Neuron (in vitro differentiated cells): ENCODE results near the gene NELL2.
"Not testable (repeated sequence)": the region's sequence is repeated elsewhere in the genome, so short reads cannot be mapped to it uniquely, and the experiment has no call there.

ENCODE experiments used
- H2AFZ ChIP-seq: one replicate; pipeline ENCODE4 v1.6.1; 2013; ENCODE audit warnings: low read depth, mild to moderate bottlenecking, inconsistent platforms, low read length, moderate library complexity
- H3K27me3 ChIP-seq: one replicate; pipeline ENCODE4 v1.6.1; 2013; ENCODE audit warnings: low read length; ENCODE audit not compliant: insufficient read depth
- H3K36me3 ChIP-seq: one replicate; pipeline ENCODE4 v1.6.1; 2013; ENCODE audit warnings: low read length; ENCODE audit not compliant: insufficient read depth
- H3K4me1 ChIP-seq: one replicate; pipeline ENCODE4 v1.6.1; 2013; ENCODE audit warnings: low read length; ENCODE audit not compliant: insufficient read depth
- H3K4me3 ChIP-seq: 2 replicates; pipeline ENCODE4 v1.5.1; 2013; ENCODE audit warnings: mild to moderate bottlenecking, low read length, moderate library complexity
- H3K9me3 ChIP-seq: one replicate; pipeline ENCODE4 v1.6.1; 2013; ENCODE audit warnings: low read length

Gene NELL2

GRCh38 chr12:44749566-44749965 lies 126.5 kb downstream of the NELL2 start:
- Histone ChIP-seq H3K27me3 (no peaks in the 10 kb centered on the region), H3K4me3 (no peak overlapping the region), H2AFZ (no peak overlapping the region), H3K9me3 (peaks cover 6% of the 10 kb centered on the region), H3K36me3 (peaks cover 6% of the 10 kb centered on the region), H3K4me1 (peaks cover 15% of the 10 kb centered on the region)

- no peaks in the 10 kb centered on the region for H3K27me3 ChIP-seq
- H3K4me3 ChIP-seq, result no peak overlapping the region
Measured at GRCh38 chr12:44748950-44749468, 127.1 kb downstream of the NELL2 start.

GRCh38 chr12:44741292-44741980 lies 134.7 kb downstream of the NELL2 start:
- H3K9me3 ChIP-seq, H2AFZ ChIP-seq: not testable (repeated sequence)

More at GRCh38 chr12:44748950-44749468, 127.1 kb downstream of the NELL2 start:
- peaks cover 6% of the 10 kb centered on the region for H3K9me3 ChIP-seq
- no peak overlapping the region for H2AFZ ChIP-seq
- peaks cover 6% of the 10 kb centered on the region for H3K36me3 ChIP-seq
- H3K4me1 ChIP-seq, result peaks cover 15% of the 10 kb centered on the region

GRCh38 chr12:44738051-44738450 lies 138.1 kb downstream of the NELL2 start:
- peaks cover 31% of the 10 kb centered on the region for H3K36me3 ChIP-seq
- H3K27me3 ChIP-seq, result no peaks in the 10 kb centered on the region
- no peaks in the 10 kb centered on the region for H3K4me1 ChIP-seq

More at GRCh38 chr12:44741292-44741980, 134.7 kb downstream of the NELL2 start:
- H3K27me3 ChIP-seq, H3K4me1 ChIP-seq, H3K4me3 ChIP-seq: not testable (repeated sequence)
- peaks cover 22% of the 10 kb centered on the region for H3K36me3 ChIP-seq

GRCh38 chr12:44728566-44728965 lies 147.5 kb downstream of the NELL2 start:
- Histone ChIP-seq H2AFZ (no peak overlapping the region), H3K4me1 (no peaks in the 10 kb centered on the region), H3K4me3 (no peak overlapping the region), H3K27me3 (no peaks in the 10 kb centered on the region), H3K36me3 (peaks cover 5% of the 10 kb centered on the region), H3K9me3 (peaks cover 19% of the 10 kb centered on the region)

More at GRCh38 chr12:44738051-44738450, 138.1 kb downstream of the NELL2 start:
- H2AFZ ChIP-seq, result no peak overlapping the region
- peaks cover 3% of the 10 kb centered on the region for H3K9me3 ChIP-seq
- no peak overlapping the region for H3K4me3 ChIP-seq

- H2AFZ ChIP-seq, result no peak overlapping the region
- H3K4me3 ChIP-seq, result no peak overlapping the region
- H3K27me3 ChIP-seq, result no peaks in the 10 kb centered on the region
- peaks cover 16% of the 10 kb centered on the region for H3K4me1 ChIP-seq
- H3K36me3 ChIP-seq, result peaks cover 3% of the 10 kb centered on the region
- peaks cover 7% of the 10 kb centered on the region for H3K9me3 ChIP-seq
Measured at GRCh38 chr12:44720265-44720664, 155.8 kb downstream of the NELL2 start.

- no peaks in the 10 kb centered on the region for H3K27me3 ChIP-seq
- H3K4me1 ChIP-seq, result peaks cover 22% of the 10 kb centered on the region
- H3K4me3 ChIP-seq, result no peak overlapping the region
- no peak overlapping the region for H2AFZ ChIP-seq
- no peaks in the 10 kb centered on the region for H3K9me3 ChIP-seq
- peaks cover 7% of the 10 kb centered on the region for H3K36me3 ChIP-seq
Measured at GRCh38 chr12:44717612-44718011, 158.5 kb downstream of the NELL2 start.

GRCh38 chr12:44716711-44717110 lies 159.4 kb downstream of the NELL2 start:
- Histone ChIP-seq H3K4me3 (no peak overlapping the region), H2AFZ (no peak overlapping the region), H3K9me3 (no peaks in the 10 kb centered on the region), H3K4me1 (peaks cover 22% of the 10 kb centered on the region), H3K36me3 (peaks cover 13% of the 10 kb centered on the region), H3K27me3 (no peaks in the 10 kb centered on the region)

- H3K4me3 ChIP-seq, result no peak overlapping the region
- H3K27me3 ChIP-seq, result no peaks in the 10 kb centered on the region
- H2AFZ ChIP-seq, result no peak overlapping the region
- peaks cover 12% of the 10 kb centered on the region for H3K4me1 ChIP-seq
- H3K9me3 ChIP-seq, result no peaks in the 10 kb centered on the region
- peaks cover 54% of the 10 kb centered on the region for H3K36me3 ChIP-seq
Measured at GRCh38 chr12:44711736-44712135, 164.4 kb downstream of the NELL2 start.

GRCh38 chr12:44709166-44709565 lies 166.9 kb downstream of the NELL2 start:
- H3K36me3 ChIP-seq, result peaks cover 67% of the 10 kb centered on the region
- H3K9me3 ChIP-seq, result no peaks in the 10 kb centered on the region
- no peak overlapping the region for H3K4me3 ChIP-seq
- no peak overlapping the region for H2AFZ ChIP-seq
- no peaks in the 10 kb centered on the region for H3K27me3 ChIP-seq
- H3K4me1 ChIP-seq, result peaks cover 7% of the 10 kb centered on the region

- H2AFZ ChIP-seq, result no peak overlapping the region
- no peak overlapping the region for H3K4me3 ChIP-seq
- H3K36me3 ChIP-seq, result peaks cover 72% of the 10 kb centered on the region
- no peaks in the 10 kb centered on the region for H3K9me3 ChIP-seq
- H3K27me3 ChIP-seq, result no peaks in the 10 kb centered on the region
- peaks cover 2% of the 10 kb centered on the region for H3K4me1 ChIP-seq
Measured at GRCh38 chr12:44708218-44708617, 167.9 kb downstream of the NELL2 start.

GRCh38 chr12:44703182-44703910 lies 172.8 kb downstream of the NELL2 start:
- Histone ChIP-seq H3K4me1 (no peaks in the 10 kb centered on the region), H3K27me3 (no peaks in the 10 kb centered on the region), H3K9me3 (no peaks in the 10 kb centered on the region), H2AFZ (no peak overlapping the region), H3K36me3 (peaks cover 58% of the 10 kb centered on the region), H3K4me3 (no peak overlapping the region)

GRCh38 chr12:44697511-44697910 lies 178.6 kb downstream of the NELL2 start:
- H3K36me3 ChIP-seq, result peaks cover 30% of the 10 kb centered on the region
- no peak overlapping the region for H2AFZ ChIP-seq

More at GRCh38 chr12:44697511-44697910, 178.6 kb downstream of the NELL2 start:
- H3K4me1 ChIP-seq, result no peaks in the 10 kb centered on the region
- no peaks in the 10 kb centered on the region for H3K27me3 ChIP-seq
- no peaks in the 10 kb centered on the region for H3K9me3 ChIP-seq
- no peak overlapping the region for H3K4me3 ChIP-seq
